Activated CD8-positive, alpha-beta memory T cell treated with anti-CD3 and anti-CD28 coated beads for 1 hour (primary cell): ENCODE results near the gene TMEM203.
A peak's percentile ranks its signal among the peaks of the same experiment; 100 is the strongest.

Source experiments
- DNase-seq, 2 donors: peaks; one replicate each; pipeline ENCODE4 v3.0.0-alpha.2; 2020; ENCODE audit warnings: low read depth in 1 of 2; ENCODE audit errors: extremely low read depth in 1 of 2

Gene TMEM203

DNA sequence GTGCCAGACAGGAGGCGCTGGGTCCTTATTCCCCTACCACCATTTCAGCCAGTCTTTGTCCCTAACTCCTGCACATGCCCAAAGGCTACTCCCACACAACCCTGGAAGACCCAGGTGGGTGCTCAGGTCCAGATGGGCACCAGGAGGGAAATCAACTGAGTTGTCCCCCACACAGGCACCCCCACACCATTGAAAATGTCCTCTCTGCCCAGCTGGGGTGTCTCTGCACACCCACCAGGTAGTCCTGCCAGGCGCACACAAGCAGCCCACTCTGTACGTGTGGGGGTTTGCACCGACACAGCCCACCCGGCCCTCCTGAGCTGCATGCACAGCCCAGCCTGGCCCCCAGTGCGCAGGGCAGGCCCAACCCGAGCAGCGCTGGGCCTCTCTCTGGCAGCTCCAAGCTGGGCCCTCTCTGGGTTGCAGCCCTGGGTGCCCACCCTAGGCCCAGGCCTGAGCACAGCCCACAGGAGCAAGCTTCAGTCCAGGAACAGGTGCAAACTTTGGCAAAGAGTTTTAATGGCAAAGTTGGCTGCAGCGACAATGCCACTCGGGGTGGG is 14.4 kb upstream of the TMEM203 start:
- no peak for DNase-seq

DNA sequence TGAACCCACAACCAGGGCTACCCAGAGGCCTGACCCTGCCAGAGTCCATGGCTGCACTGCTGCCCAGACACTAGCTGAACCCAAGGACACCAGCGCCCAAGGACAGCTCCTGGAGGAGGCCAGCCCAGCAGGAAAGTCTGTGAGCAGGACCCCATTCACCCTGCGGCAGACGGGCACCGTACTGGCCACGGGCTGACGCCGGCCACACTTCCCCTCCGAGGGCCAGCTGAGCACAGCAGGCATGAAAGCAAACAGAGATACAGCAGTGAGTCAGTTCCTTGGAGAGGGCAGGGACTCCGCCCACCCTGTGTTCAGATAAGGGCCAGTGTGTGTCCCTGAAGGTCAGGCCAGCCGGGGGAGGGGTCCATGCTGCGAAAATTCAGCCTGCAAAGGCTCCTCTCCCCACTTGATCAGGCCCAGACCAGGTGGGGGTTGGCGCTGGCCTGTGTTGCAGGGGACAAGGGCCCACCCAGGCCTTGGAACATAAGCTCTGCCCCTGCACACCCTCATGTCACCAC is 13.4 kb upstream of the TMEM203 start:
- no peak for DNase-seq

DNA sequence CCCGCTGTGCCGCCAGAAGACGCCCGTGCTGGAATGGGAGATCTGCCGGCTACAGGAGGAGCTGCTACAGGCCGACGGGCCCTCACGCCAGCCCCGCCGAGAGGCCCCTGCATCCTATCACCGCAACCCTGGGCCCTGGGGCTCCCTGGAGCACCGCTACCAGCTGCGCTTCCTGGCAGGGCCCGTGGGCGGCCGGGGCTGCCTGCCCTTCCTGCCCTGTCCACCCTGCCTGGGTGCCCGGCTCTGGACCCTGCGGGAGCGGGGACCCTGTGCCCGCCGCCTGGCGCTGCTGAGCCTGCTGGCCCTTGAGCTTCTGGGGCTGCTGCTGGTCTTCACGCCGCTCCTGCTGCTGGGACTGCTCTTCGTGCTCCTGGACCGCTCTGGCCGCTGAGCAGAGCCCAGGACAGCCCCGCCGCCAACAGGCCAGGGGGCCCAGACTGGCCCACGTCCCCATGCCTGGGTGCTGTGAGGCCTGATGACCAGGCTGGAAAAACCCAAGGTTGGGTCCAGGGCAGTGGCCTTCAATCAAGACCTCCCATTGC is 12.8 kb upstream of the TMEM203 start:
- DNase-seq = no peak

DNA sequence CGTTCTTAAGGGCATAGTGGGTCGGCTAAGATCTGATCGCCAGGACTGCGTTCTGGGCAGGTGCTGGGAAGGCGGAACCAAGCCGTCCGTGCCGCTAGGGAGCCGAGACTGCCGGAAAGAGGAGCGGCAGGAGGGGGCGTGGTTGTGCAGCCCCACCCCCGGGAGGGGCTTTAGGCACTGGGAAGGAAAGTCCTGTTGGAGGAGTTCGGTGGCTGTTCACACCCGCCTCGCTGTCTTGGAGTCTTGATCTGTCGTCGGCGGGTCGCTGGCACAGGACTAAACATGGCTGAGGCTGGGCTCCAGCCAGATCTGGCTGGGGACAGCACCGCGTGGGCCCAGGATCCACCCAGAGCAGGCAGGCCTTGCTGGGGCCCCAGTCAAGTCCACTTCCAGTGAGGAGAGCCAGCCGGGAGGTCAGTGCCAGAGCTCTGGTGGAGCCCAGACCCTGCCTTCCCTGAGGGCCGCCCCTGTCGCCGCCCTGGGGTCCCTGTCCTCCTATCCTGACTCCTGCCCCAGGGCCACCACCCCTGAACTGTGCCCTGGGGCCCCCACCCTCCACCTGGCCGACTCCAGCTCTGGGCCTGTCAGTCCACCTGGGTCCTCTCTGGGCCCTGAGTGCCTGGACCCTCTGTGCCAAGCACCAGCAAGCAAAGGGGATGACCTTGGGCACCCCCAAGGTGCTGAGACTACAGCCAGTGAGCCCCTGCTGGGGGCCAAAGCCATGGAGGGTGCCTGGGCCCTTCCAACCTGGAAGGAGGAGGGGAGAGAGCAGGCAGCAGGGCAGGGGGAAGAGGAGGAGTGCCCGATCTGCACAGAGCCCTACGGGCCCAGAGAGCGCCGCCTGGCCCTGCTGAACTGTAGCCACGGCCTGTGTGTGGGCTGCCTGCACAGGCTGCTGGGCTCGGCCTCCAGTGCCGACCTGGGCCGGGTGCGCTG is 12.1 kb upstream of the TMEM203 start:
- DNase-seq = no peak

DNA sequence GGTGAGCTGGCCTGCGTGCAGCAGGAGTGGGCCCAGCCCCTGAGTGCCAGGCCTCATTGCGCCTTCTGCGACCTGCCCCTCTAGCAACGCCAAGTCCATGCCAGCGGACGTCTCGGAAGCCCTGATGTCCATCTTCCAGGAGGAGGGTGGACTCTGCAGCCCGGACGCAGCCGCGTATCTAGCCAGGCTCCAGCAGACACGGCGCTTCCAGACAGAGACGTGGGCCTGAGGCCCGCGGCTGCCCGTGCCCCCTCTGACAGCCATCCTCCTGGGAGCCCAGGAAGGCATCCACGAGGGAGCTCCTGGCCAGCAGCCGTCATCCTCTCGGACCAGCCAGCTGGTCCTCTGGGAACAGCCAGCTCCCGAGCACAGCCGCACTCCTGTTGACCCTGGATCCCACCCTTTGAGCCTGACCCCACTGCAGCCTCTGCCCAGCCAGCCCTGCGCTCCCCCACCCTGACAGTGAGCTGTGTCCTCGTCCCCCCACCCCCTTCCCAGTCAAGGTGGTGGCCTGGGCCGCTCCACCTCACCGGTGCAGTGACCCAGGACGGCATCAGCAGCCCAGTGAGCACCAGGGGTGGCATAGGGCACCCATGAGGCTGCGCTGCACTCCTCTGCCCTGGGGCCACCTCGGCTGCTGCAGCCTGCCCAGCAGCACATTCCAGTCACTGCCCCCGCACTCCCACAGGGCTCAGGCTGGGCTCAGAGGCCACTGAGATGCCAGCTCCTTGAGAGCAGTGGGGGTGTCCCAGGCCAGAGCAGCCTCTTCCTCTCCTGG is 10.9 kb upstream of the TMEM203 start:
- DNase-seq = no peak

DNA sequence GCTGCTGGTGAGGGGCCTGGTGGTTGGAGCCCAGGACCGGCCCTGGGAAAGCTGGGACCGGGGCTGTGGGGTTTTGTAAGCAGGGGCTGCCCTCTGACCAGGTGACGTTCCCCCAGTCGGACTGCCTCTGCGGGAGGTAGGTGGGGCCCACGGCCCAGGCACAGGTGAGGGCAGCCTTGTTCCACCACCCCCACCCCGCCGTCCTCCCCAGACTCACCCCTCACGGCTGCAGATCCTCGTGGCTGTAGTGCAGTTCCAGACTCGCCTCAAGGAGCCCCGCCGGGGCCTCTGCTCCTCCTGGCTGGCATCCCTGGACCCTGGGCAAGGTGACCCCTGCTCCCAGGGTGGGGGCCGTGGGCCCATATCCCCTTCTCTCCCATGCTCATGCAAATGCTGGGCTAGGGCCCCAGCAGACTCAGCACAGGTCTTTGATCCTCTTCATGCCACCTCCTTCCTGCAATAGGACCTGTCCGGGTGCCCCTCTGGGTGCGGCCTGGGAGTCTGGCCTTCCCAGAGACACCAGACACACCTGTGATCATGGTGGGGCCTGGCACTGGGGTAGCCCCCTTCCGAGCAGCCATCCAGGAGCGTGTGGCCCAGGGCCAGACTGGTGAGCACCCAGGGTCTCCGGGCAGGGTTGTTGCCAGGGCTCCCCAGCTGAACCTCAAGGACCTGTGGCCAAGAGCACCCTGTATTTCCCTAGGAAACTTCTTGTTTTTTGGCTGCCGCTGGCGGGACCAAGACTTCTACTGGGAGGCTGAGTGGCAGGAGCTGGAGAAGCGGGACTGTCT is 9.9 kb upstream of the TMEM203 start:
- no peak for DNase-seq

DNA sequence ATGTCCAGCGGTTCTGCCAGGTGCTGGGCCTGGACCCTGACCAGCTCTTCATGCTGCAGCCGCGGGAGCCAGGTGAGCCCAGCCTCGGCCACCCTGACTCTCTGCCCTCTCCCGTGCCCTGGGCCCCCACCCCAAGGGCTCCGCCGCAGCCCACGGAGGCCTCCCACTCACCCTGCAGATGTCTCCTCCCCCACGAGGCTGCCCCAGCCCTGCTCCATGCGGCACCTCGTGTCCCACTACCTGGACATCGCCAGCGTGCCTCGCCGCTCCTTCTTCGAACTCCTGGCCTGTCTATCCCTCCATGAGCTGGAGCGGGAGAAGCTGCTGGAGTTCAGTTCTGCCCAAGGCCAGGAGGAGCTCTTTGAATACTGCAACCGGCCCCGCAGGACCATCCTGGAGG is 9.2 kb upstream of the TMEM203 start:
- no peak for DNase-seq

DNA sequence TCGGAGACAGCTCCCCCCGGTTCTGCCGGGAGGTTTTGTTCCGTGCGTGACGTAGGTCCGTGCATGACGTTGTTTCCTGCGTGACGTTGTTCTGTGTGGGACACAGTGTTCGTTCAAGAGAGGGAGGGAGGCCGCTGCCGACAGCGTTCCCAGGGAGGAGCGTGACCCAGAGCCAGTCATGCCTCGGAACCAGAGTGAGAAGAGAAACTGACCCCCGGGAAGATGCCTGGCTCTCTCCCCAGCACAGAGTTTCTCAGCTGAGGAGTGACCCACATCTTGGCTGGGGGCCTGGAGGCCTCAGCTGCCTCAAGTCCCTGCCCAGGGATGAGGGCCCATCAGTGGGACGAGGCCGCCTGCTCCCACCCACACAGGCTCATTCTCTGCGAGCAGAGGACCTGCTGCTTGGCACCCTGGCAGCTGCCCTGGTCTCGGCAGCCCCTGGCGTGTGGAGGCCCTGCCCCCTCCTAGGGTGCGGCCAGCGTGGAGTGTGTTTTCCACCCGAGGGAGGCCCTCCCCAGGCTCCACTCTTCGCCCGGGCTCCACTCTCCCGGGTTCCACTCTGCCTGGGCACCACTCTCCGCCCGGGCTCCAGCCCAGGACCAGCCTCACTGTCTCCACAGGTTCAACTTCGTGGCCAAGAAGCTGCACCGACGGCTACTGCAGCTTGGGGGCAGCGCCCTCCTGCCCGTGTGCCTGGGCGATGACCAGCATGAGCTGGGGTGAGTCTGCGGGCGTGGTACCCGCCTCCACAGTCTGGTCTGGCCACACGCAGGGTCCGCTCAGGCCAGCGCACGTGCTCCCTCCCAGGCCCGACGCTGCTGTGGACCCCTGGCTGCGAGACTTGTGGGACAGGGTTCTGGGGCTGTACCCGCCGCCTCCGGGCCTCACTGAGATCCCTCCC is 8.0 kb upstream of the TMEM203 start:
- no peak for DNase-seq

DNA sequence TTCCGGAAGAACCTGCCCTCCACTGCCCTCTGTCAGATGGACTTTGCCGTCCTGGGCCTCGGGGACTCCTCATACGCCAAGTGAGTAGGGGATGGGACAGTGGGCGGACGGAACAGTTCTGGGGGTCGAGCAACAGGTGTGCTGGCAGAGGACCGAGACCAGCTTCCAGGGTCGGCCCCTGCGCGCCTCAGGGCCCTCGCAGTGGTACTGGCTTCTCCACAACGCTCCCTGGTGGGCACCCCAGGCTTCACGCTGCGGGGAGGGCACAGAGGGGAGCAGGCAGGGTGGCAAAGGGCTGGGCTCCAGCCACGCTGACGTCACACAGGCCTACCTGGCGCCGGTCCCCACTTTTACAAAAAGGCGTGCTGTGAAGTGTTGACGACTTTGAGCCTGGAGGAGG is 7.1 kb upstream of the TMEM203 start:
- no peak for DNase-seq

DNA sequence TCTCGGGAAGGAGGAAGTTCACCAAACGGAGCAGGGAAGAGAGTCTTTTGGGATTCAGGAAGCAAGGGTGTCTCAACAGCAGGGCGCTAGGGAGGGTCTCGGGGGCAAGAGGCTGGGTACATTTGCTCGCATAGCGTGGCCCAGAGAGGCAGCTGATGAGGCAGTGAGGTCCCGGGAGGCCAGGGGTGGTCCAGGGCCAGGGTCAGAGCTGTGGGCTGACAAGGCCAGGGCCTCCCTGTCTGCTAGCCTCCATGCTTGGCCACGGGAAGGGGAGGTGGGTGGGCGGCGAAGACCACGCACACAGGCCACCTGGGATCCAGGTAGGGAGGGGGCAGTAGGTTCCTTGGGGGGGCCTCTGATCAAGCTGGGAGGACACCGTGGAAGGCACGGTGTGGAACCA is 6.1 kb upstream of the TMEM203 start:
- no peak for DNase-seq

DNA sequence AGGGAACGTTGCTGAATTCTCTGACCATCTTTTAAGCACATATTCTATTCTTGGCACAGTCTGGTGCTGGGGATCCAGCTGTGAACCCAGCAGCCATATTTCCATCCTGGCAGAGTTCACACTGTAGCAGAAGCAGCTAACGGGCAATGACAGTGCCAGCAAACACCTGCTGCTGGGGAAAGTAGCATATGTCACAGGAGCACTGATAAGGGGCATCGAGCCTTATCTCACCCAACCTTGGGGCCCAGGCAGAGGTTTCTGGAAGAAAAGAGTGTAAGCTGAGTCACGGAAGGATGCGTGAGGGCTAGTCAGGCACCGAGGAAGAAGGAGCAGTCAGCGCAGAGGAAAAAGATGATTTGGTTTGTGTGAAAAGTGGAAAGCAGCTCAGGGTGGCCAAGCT is 1.2 kb upstream of the TMEM203 start:
- no peak for DNase-seq

DNA sequence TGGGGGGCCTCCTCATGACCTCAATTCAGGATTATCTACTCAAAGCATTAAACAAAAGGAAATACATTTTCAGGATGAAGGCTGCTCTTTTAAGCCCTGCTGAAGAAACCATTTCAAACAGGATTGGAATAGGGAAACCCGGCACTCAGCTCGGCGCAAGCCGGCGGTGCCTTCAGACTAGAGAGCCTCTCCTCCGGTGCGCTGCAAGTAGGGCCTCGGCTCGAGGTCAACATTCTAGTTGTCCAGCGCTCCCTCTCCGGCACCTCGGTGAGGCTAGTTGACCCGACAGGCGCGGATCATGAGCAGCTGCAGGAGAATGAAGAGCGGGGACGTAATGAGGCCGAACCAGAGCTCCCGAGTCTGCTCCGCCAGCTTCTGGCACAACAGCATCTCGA is 720 bp downstream of the TMEM203 start:
- DNase-seq = no peak

DNA sequence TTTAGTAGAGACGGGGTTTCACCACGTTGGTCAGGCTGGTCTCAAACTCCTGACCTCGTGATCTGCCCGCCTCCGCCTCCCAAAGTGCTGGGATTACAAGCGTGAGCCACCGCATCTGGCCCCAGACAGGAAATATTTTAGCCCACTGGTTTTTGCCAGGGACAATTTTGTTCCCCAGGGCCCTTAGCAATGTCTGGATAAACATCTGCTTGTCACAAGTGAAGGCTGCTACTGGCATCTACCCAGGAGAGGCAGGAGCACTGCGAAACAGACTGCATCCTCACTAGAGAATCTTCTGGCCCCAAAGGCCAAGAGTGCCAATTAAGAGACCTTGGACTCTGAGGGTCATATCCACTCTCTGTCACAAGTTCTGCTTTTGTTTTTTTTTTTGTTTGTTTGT is 2.5 kb downstream of the TMEM203 start:
- no peak for DNase-seq

DNA sequence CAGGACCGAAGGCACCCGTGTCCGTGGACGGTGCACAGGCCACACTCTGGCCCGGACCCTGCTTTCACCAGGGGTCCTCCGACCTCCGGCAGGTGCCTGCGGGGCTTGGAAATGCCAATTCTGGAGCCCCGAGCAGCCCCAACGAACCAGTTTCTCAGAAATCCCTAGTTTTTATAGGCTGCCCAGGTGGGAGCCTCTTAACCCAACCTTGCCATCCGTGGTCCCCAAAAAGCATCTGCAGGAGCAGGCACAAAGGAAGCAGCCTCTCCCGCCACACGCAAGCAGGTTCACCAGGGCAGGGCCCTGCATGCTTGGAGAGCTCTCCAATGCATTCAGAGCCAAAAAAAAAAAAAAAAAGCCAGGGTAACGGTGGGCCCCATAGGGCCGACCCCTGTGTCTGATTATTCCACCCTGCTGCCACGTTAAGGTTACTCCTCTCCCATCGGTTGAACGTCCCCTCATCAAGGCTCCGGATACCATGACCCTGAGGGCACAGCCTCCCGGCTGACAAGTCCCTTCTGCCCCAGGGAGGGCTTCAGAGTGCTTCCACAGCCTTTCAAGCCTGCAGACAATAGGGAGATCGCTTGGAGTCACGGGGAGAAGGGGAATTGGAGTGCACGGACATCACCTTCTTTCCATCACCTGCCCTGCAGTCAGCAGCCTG is 4.1 kb downstream of the TMEM203 start:
- DNase-seq = no peak

DNA sequence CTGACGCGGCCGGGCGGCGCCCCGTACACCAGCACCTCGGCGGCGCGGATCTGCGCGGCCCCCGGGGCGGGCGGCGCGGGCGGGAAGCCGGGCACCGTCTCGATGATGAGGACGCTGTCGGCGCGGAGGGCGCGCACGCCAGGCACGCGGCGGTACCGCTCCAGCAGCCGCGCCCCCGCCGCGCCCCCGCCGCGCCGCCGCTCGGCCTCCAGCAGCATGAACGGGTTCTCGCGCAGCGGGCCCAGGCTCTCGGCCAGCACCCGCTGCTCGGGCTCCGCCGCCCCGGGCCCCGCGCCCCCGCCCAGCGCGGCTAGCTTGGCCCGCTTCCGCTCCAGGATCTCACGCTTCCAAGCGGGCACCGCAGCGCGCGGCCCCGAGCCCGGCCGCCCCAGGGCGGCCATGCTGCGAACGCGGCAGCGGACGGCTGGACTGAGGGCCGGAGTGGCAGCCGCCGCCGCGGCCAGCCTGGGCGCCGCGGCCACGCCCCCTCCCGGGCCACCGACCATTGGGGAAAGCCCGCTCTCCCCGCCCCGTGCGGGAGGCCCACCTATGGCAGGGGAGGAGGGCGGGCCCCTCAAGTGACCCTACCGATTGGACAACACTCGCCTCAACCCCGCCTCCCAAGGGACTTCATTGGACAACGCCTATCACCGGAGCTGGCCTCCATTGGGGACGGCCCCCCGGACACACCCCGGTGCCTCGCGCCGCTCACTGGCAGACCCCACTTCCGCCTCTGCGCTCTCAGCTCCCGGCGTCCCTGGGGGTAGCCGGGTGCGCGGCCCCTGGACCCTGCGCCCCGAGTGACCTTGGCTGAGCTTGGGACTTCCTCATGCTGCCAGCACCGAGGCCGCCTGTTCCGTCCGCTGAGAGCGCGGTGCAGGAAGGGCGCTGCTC is 4.9 kb downstream of the TMEM203 start, which contains the start of gene TPRN:
Gene TPRN, minus strand, starts transcription at position 431 of the 894 bp plus-strand sequence. Its CDS starts 30 bp downstream, at position 401.
- DNase-seq = peak; percentile 95 to 96

DNA sequence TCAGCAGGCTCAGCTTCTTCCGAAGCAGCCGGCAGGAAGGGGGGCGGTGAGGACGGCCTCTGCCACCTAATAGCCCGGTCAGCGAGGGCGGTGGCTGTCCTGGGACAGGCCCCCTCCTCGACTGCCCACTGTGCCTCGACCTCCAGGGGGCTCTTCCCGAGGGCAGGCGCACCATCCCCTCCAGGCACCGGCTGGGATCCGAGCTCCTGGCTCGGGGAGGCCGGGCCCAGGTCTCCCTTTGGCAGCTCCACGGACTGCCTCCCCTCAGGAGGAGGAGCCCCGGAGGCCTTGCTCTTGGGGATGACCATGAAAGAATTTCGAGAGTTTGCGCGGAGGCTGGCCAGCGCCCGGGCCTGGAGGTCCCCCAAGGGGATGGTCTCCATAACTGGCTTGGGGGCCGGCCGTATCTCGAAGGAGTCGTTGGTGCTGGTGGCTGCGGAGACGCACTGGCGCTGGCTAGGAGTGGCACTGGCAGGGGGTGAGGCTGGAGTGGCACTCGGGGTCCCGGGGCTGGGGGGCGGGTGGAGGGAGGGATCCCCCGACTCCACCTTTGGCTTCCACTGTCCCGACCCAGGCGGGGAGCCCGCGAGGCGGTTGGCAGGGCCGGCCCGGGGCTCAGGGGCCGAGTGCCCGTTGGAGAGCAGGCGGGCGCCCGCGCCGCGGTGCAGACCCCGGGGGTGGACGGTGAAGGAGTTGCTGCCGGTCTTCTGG is 5.9 kb downstream of the TMEM203 start:
- no peak for DNase-seq

DNA sequence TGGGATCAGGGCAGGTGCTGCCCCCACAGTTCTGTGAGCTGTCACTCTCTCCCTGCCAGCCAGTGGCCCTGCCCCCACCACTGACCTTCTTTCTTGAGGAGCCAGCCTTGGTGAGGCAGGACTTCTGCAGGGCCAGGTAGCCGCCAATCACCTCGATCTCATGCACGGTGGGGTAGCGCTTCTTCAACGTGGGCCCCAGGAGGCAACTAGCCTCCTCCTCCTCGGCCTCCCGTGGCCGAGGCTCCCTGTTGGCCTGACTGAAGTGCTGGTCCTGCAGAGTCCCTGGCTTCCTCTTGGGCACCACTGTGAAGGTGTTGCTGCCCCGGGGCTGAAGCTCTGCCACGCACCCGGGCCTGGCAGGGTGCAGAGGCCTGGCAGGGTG is 6.6 kb downstream of the TMEM203 start:
- DNase-seq = no peak
